Ureter (tissue), 1 donor: ENCODE measurements around the gene ZMYM3. TPM values are rescaled to one million over a fixed set of nuclear protein-coding genes. Genes with fewer than 3 reads are reported as not detected.

Experiments
- DNase-seq: peaks from one replicate; pipeline ENCODE4 v3.0.0-alpha.2; 2020; ENCODE audit warnings: low spot score
- total RNA-seq: library from RNA; stranded (reverse); gene quantifications from one replicate; pipeline ENCODE4 v1.2.4, GENCODE V29; 2023
- donor health status: DM: yes; HTN: yes; CAD: no.

The ZMYM3 gene
- total RNA-seq, 1 donor from 2014 or later = 28.9 TPM

GRCh38 chrX:71214604-71215337 lies 39.2 kb downstream of the ZMYM3 start:
- DNase-seq = no peak

- DNase-seq = no peak
Measured at GRCh38 chrX:71214152-71214551, 39.8 kb downstream of the ZMYM3 start.

GRCh38 chrX:71212536-71212935 lies 41.4 kb downstream of the ZMYM3 start:
- DNase-seq = no peak

GRCh38 chrX:71210816-71211215 lies 43.1 kb downstream of the ZMYM3 start:
- DNase-seq = no peak

- no peak for DNase-seq
Measured at GRCh38 chrX:71199252-71200008, 54.5 kb downstream of the ZMYM3 start.

GRCh38 chrX:71198066-71198465 lies 55.9 kb downstream of the ZMYM3 start:
- DNase-seq = no peak

- DNase-seq = no peak
Measured at GRCh38 chrX:71195964-71196649, 57.8 kb downstream of the ZMYM3 start.

GRCh38 chrX:71191248-71191647 lies 62.7 kb downstream of the ZMYM3 start:
- no peak for DNase-seq

Other genes starting within 250 kb of the ZMYM3 start
- gene SNX12, start 185.8 kb downstream of the ZMYM3 start, total RNA-seq = 82.4 TPM
- 18.9 TPM for gene FOXO4, start 158.3 kb downstream of the ZMYM3 start, total RNA-seq
- not detected for gene CXorf65, start 147.4 kb downstream of the ZMYM3 start, total RNA-seq
- 5.6 TPM for gene IL2RG, start 142.6 kb downstream of the ZMYM3 start, total RNA-seq
- 71.4 TPM for gene MED12, start 135.5 kb downstream of the ZMYM3 start, total RNA-seq
- 1.9 TPM for gene NLGN3, start 109.3 kb downstream of the ZMYM3 start, total RNA-seq
- 4.1 TPM for gene GJB1, start 30.9 kb downstream of the ZMYM3 start, total RNA-seq
- gene NONO, start 29.5 kb upstream of the ZMYM3 start, total RNA-seq = 308 TPM
- 8.9 TPM for gene ITGB1BP2, start 47.6 kb upstream of the ZMYM3 start, total RNA-seq
- 82.3 TPM for gene TAF1, start 112.2 kb upstream of the ZMYM3 start, total RNA-seq